Endothelial cell of umbilical vein (primary cell): ENCODE data around the gene NR2F6. TPM values are rescaled to one million over a fixed set of nuclear protein-coding genes. Genes with fewer than 3 reads are reported as not detected.

Experiments used
- BruUV-seq: library from RNA; stranded (reverse); fragments of 400-500 nt; replicated peaks from 2 replicates; lab custom pipeline; 2021; lab: Mats Ljungman, UMichigan
- CTCF ChIA-PET: fragments of 300-600, 350-600 bp; sonication (Branson Sonifier 250); formaldehyde crosslinking; loops from one replicate; lab custom pipeline; 2021; ENCODE audit warnings: antibody characterized with exemption, inconsistent platforms; lab: Charles Lee
- POLR2A ChIA-PET: fragments of 300-600, 350-600 bp; sonication (Branson Sonifier 250); formaldehyde crosslinking; loops from one replicate; lab custom pipeline; 2021; ENCODE audit warnings: antibody characterized with exemption, inconsistent platforms; lab: Charles Lee
- DNase-seq: peaks from one replicate; pipeline ENCODE4 v3.0.0-alpha.2; 2011; ENCODE audit warnings: low read depth, low spot score
- FAIRE-seq: peaks from 2 replicates; lab custom pipeline; 2011; peaks lifted over from hg19 to GRCh38; lab: Jason Lieb, UNC
- H2AFZ ChIP-seq: 2 replicates; pipeline ENCODE4 v1.6.0; 2012; ENCODE audit warnings: low read depth, low read length, control low read depth, inconsistent platforms
- H3K27ac ChIP-seq: 2 replicates; pipeline ENCODE4 v1.5.1; 2011; ENCODE audit warnings: low read depth, mild to moderate bottlenecking, control low read depth, low read length, moderate library complexity; ENCODE audit not compliant: insufficient read depth
- H3K27me3 ChIP-seq, 2 experiments: 2 replicates each; pipeline versions ENCODE4 v1.6.0 to v1.6.1; 2011; ENCODE audit warnings: low read length in 2 of 2, mixed read lengths in 1 of 2; ENCODE audit not compliant: control insufficient read depth in 2 of 2, insufficient read depth in 2 of 2
- H3K36me3 ChIP-seq, 2 experiments: 2 replicates in 1 of 2; 3 replicates in 1 of 2; pipeline ENCODE4 v1.5.1; 2011; ENCODE audit warnings: low read length in 2 of 2, mild to moderate bottlenecking in 1 of 2, moderate library complexity in 1 of 2; ENCODE audit not compliant: control insufficient read depth in 2 of 2, insufficient read depth in 2 of 2; ENCODE audit errors: extremely low read depth in 1 of 2
- H3K4me1 ChIP-seq: 3 replicates; pipeline ENCODE4 v1.5.1; 2011; ENCODE audit warnings: mild to moderate bottlenecking, low read length; ENCODE audit not compliant: control insufficient read depth, insufficient read depth; ENCODE audit errors: extremely low read depth
- H3K4me2 ChIP-seq: 2 replicates; pipeline ENCODE4 v1.6.1; 2011; ENCODE audit warnings: low read length, control low read depth, mixed read lengths; ENCODE audit not compliant: insufficient read depth
- H3K4me3 ChIP-seq, 3 experiments: fragments of 200-600 bp in 1 of 3; sonication (generic), shearing (Covaris generic) in 1 of 3; replicated peaks in 1 of 3; 2 replicates each; pipeline ENCODE4 v1.5.1; 2011 to 2016; ENCODE audit warnings: control low read depth in 3 of 3, low read length in 3 of 3, mild to moderate bottlenecking in 2 of 3, inconsistent platforms in 1 of 3, low read depth in 1 of 3, moderate library complexity in 1 of 3; ENCODE audit not compliant: insufficient read depth in 1 of 3
- H3K79me2 ChIP-seq: 2 replicates; pipeline ENCODE4 v1.6.0; 2012; ENCODE audit warnings: low read length, inconsistent platforms; ENCODE audit not compliant: control insufficient read depth, insufficient read depth
- H3K9ac ChIP-seq: replicated peaks from 2 replicates; pipeline ENCODE3; 2011; ENCODE audit warnings: low read length, control low read depth; ENCODE audit not compliant: insufficient read depth; ENCODE audit errors: extremely low read depth
- H3K9me1 ChIP-seq: replicated peaks from 3 replicates; pipeline ENCODE4 v1.6.0; 2011; ENCODE audit warnings: mild to moderate bottlenecking, low read length; ENCODE audit not compliant: control insufficient read depth, insufficient read depth; ENCODE audit errors: extremely low read depth
- H3K9me3 ChIP-seq: replicated peaks from 2 replicates; pipeline ENCODE4 v1.5.1; 2012; ENCODE audit warnings: low read length, inconsistent platforms; ENCODE audit not compliant: control insufficient read depth, insufficient read depth
- H4K20me1 ChIP-seq: replicated peaks from 2 replicates; pipeline ENCODE3; 2011; ENCODE audit warnings: mild to moderate bottlenecking, low read length; ENCODE audit not compliant: control insufficient read depth, insufficient read depth; ENCODE audit errors: extremely low read depth
- CTCF ChIP-seq, 2 donors: IDR thresholded peaks; 1 replicate in 1 of 2; 2 replicates in 1 of 2; pipeline ENCODE4 v1.5.1; 2011; ENCODE audit warnings: low read length in 2 of 2, mild to moderate bottlenecking in 2 of 2, moderate library complexity in 2 of 2, control low read depth in 1 of 2, inconsistent platforms in 1 of 2, low read depth in 1 of 2; ENCODE audit not compliant: insufficient read depth in 1 of 2; ENCODE audit errors: extremely low read depth in 1 of 2
- EZH2 ChIP-seq: IDR thresholded peaks from 2 replicates; pipeline ENCODE4 v1.6.1; 2012; ENCODE audit warnings: borderline replicate concordance, low read depth, mild to moderate bottlenecking, moderate library complexity, low read length, inconsistent platforms; ENCODE audit not compliant: severe bottlenecking
- FOS ChIP-seq: IDR thresholded peaks from 2 replicates; pipeline ENCODE4 v1.6.1; 2011; ENCODE audit warnings: mild to moderate bottlenecking, low read length, moderate library complexity, borderline replicate concordance; ENCODE audit not compliant: insufficient read depth
- GATA2 ChIP-seq: IDR thresholded peaks from 2 replicates; pipeline ENCODE4 v1.7.0; 2011; ENCODE audit warnings: low read depth, mild to moderate bottlenecking, moderate library complexity, mixed read lengths, low read length; ENCODE audit not compliant: insufficient read length, insufficient read depth
- JUN ChIP-seq: IDR thresholded peaks from 2 replicates; pipeline ENCODE4 v1.6.1; 2011; ENCODE audit warnings: borderline replicate concordance, low read depth; ENCODE audit not compliant: insufficient read length, insufficient read depth
- MAX ChIP-seq: IDR thresholded peaks from 2 replicates; pipeline ENCODE4 v1.6.1; 2011; ENCODE audit not compliant: insufficient read depth, insufficient read length
- MYC ChIP-seq: IDR thresholded peaks from one replicate; pipeline ENCODE4 v1.6.1; 2011; ENCODE audit warnings: mild to moderate bottlenecking, low read depth, low read length
- POLR2A ChIP-seq: IDR thresholded peaks from 2 replicates; pipeline ENCODE4 v1.6.1; 2012; ENCODE audit warnings: low read depth, mild to moderate bottlenecking, control low read depth, low read length
- POLR2AphosphoS5 ChIP-seq: IDR thresholded peaks from 2 replicates; pipeline ENCODE4 v1.6.1; 2012; ENCODE audit warnings: low read depth, mild to moderate bottlenecking, control low read depth, low read length, moderate library complexity; ENCODE audit not compliant: insufficient read depth
- dilution Hi-C: fragments of 300-500 bp; cut with MboI; formaldehyde crosslinking; loops from one replicate; pipeline ENCODE4 v1.15.0; 2019; ENCODE audit warnings: low sequenced_read_pairs; ENCODE audit not compliant: extremely low pct_ligation_motif_present
- intact Hi-C: fragments of 100-400 bp; cut with micrococcal nuclease; formaldehyde crosslinking; loops from one replicate; pipeline ENCODE4 v1.10.0; 2022
- polyA plus RNA-seq, 4 experiments: library from polyadenylated mRNA; depleted of rRNA in 3 of 4; stranded (reverse) in 3 of 4; unstranded in 1 of 4; fragments of >200 nt; gene quantifications; 2 replicates each; pipeline versions ENCODE4 v1.2.1 to v1.2.3, GENCODE V29; 2011 to 2012; ENCODE audit warnings: missing spikeins in 1 of 4
- total RNA-seq: library from RNA; stranded (reverse); gene quantifications from 2 replicates; pipeline ENCODE4 v1.2.3, GENCODE V29; 2021

NR2F6 gene
- total and polyA plus RNA-seq, 2 donors (not counting 3 experiments of a cell fraction or from before 2014, with no cell fraction given), result 36.1 to 38.9 TPM

GRCh38 chr19:17195106-17195505, 50.6 kb downstream of the NR2F6 start:
- DNase-seq, result no peak
- Histone ChIP-seq H3K4me2 (no peak overlapping the region), H3K36me3 (peaks cover 0 to 50% of the 10 kb centered on the region in 2 experiments), H3K27me3 (no peaks in the 10 kb centered on the region), H3K4me3 (no peak overlapping the region), H3K9me1 (no peaks in the 10 kb centered on the region), H2AFZ (no peak overlapping the region), H3K9ac (no peak overlapping the region), H3K27ac (no peak overlapping the region), H3K9me3 (no peaks in the 10 kb centered on the region), H3K4me1 (no peaks in the 10 kb centered on the region), H3K79me2 (no peaks in the 10 kb centered on the region), H4K20me1 (no peaks in the 10 kb centered on the region)
- intact Hi-C loops, result no loop called here
- ChIA-PET POLR2A (no interaction called here), CTCF (no interaction called here)
- dilution Hi-C loops, result no loop called here
- BruUV-seq, result no TSS peak
- FAIRE-seq, result no peak
- TF ChIP-seq FOS, result no peak
- no peak for TF ChIP-seq JUN
- no peak for TF ChIP-seq POLR2AphosphoS5
- TF ChIP-seq POLR2A, result no peak
- no peak for TF ChIP-seq GATA2
- no peak for TF ChIP-seq MYC
- no peak for TF ChIP-seq CTCF (IDR thresholded peaks at IDR 0.05; ENCODE audit: extremely low read depth in 1 of 2, insufficient read depth in 1 of 2, low read depth in 1 of 2, low read length in 2 of 2)
- no peak for TF ChIP-seq MAX
- TF ChIP-seq EZH2, result no peak
